HG02973 (cell line): ENCODE data around the gene NLRP4.

ENCODE experiments used
- ATAC-seq: cut with Tn5 transposase; IDR thresholded peaks from one replicate; pipeline ENCODE4 v1.9.1; 2021; ENCODE audit warnings: moderate library complexity; ENCODE audit not compliant: unreplicated experiment

The NLRP4 gene

GRCh38 chr19:55836340-55836739 lies at the start of gene NLRP4:
NLRP4 (plus strand) TSS chr19:55836540; CDS start chr19:55852081, 15,541 bp downstream.
- no peak for ATAC-seq

GRCh38 chr19:55795021-55795420 lies 41.3 kb upstream of the NLRP4 start:
- no peak for ATAC-seq

GRCh38 chr19:55801416-55801815 lies 34.9 kb upstream of the NLRP4 start:
- ATAC-seq, result no peak

GRCh38 chr19:55802281-55802680 lies 34.1 kb upstream of the NLRP4 start:
- no peak for ATAC-seq

GRCh38 chr19:55809381-55810058 lies 26.8 kb upstream of the NLRP4 start:
- ATAC-seq, result no peak

- ATAC-seq, result no peak
Observed at GRCh38 chr19:55811340-55811739, 25.0 kb upstream of the NLRP4 start.

- no peak for ATAC-seq
Observed at GRCh38 chr19:55812449-55812848, 23.9 kb upstream of the NLRP4 start.

- ATAC-seq, result no peak
Observed at GRCh38 chr19:55813906-55814305, 22.4 kb upstream of the NLRP4 start.

- ATAC-seq, result no peak
Observed at GRCh38 chr19:55820037-55820436, 16.3 kb upstream of the NLRP4 start.

- ATAC-seq, result no peak
Observed at GRCh38 chr19:55830656-55831055, 5.7 kb upstream of the NLRP4 start.

GRCh38 chr19:55831846-55832245 lies 4.5 kb upstream of the NLRP4 start, which contains the start of gene NLRP11:
NLRP11 (minus strand) TSS chr19:55831999; CDS start chr19:55818174, 13,825 bp downstream.
- ATAC-seq, result no peak

- no peak for ATAC-seq
Observed at GRCh38 chr19:55832676-55833075, 3.7 kb upstream of the NLRP4 start.

- ATAC-seq, result no peak
Observed at GRCh38 chr19:55838251-55838650, 1.9 kb downstream of the NLRP4 start.

- ATAC-seq, result no peak
Observed at GRCh38 chr19:55838906-55839305, 2.6 kb downstream of the NLRP4 start.

- ATAC-seq, result no peak
Observed at GRCh38 chr19:55855160-55855559, 18.8 kb downstream of the NLRP4 start.

- ATAC-seq, result no peak
Observed at GRCh38 chr19:55857149-55857548, 20.8 kb downstream of the NLRP4 start.

- no peak for ATAC-seq
Observed at GRCh38 chr19:55857974-55858373, 21.6 kb downstream of the NLRP4 start.

GRCh38 chr19:55858401-55858800 lies 22.1 kb downstream of the NLRP4 start:
- no peak for ATAC-seq

GRCh38 chr19:55858969-55859368 lies 22.6 kb downstream of the NLRP4 start:
- ATAC-seq, result no peak

- no peak for ATAC-seq
Observed at GRCh38 chr19:55866521-55866920, 30.2 kb downstream of the NLRP4 start.

- ATAC-seq, result no peak
Observed at GRCh38 chr19:55867101-55867500, 30.8 kb downstream of the NLRP4 start.

- no peak for ATAC-seq
Observed at GRCh38 chr19:55870736-55871135, 34.4 kb downstream of the NLRP4 start.

- ATAC-seq, result no peak
Observed at GRCh38 chr19:55877211-55877610, 40.9 kb downstream of the NLRP4 start.
